ENCODE data around the gene AKR1C2. TPM values are rescaled to one million over a fixed set of nuclear protein-coding genes. Genes with fewer than 3 reads are reported as not detected.
"Not testable (repeated sequence)": the region's sequence is repeated elsewhere in the genome, so short reads cannot be mapped to it uniquely, and the experiment has no call there.

AKR1C2 gene
- total RNA-seq, 2 experiments from 2014 or later, result not detected

- Mint-ChIP-seq H3K27ac (no peak overlapping the region), H3K4me1 (no peaks in the 10 kb centered on the region), H3K9me3 (no peaks in the 10 kb centered on the region), H3K27me3 (no peaks in the 10 kb centered on the region), H3K4me3 (no peak overlapping the region), H3K36me3 (no peaks in the 10 kb centered on the region)
- POLR2A ChIA-PET, result no interaction called here
- DNase-seq (no peak), ATAC-seq (ENCODE audit: low read depth) (no peak)
Measured at GRCh38 chr10:4990217-4990616, 13.4 kb downstream of the AKR1C2 start.

- not testable (repeated sequence) for H3K27ac Mint-ChIP-seq; ATAC-seq (ENCODE audit: low read depth)
Measured at GRCh38 chr10:4988000-4988641, 15.5 kb downstream of the AKR1C2 start.

DNA sequence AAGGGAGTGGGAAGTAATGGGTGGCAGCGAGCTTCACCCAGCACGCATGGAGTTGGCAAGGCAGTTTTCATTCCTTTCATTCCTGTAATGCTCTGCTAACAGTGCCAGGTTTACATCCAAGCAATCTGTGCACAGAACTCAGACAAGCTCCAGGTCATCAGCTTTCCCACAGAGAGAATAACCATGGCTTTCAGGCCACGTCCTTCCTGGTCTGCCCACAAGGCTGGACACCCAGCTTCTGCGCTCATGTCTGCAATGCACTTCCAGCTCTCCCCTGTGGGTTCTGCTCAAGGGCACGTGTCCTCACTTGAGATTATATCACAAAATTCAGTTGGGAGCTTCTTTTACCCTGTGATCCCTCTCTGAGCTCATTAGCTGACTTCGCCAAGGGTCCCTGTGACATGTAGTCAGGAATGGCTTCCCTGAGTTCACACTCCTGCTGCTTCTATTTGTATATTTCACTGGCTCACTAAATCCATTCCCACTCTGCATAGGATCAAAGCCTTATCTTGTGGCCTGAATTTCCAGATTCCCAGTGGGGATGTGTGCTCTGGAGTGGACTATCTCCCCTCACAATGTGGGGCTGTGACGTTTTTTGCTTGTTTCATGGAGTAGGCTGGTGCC is 18.6 kb downstream of the AKR1C2 start:
- no peak for ATAC-seq (ENCODE audit: low read depth)
- POLR2A ChIA-PET, result no interaction called here
- Mint-ChIP-seq H3K9me3 (no peaks in the 10 kb centered on the region), H3K36me3 (no peaks in the 10 kb centered on the region), H3K27ac (no peak overlapping the region), H3K4me3 (no peak overlapping the region), H3K4me1 (peaks cover 3% of the 10 kb centered on the region), H3K27me3 (peaks cover 2% of the 10 kb centered on the region)
- DNase-seq, result no peak

More at GRCh38 chr10:4988000-4988641, 15.5 kb downstream of the AKR1C2 start:
- H3K27me3 Mint-ChIP-seq, H3K4me1 Mint-ChIP-seq, H3K9me3 Mint-ChIP-seq, H3K36me3 Mint-ChIP-seq, DNase-seq, H3K4me3 Mint-ChIP-seq, POLR2A ChIA-PET: not testable (repeated sequence)

DNA sequence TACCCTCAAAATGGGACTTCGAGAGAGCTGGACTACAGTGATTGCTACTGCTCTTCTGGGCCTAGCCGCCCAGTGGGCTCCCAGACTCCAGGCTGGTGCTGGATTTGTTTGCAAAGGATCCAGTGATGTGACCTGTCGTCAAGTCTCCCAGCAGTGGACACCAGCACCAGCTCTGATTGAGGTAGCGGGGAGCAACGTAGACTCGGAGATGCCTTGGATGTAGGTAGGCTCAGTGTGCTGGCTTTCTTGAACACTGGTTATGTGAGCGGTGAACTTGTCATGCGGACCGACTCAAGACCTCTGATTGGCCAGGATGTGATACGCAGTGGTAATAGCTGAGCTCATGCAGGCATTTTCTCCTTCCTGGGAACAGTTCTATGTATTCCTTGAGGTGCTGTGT is 19.4 kb downstream of the AKR1C2 start:
- POLR2A ChIA-PET, result no interaction called here
- ATAC-seq (ENCODE audit: low read depth) (no peak), DNase-seq (no peak)
- Mint-ChIP-seq H3K9me3 (no peaks in the 10 kb centered on the region), H3K4me3 (no peak overlapping the region), H3K36me3 (no peaks in the 10 kb centered on the region), H3K4me1 (peaks cover 3% of the 10 kb centered on the region), H3K27ac (no peak overlapping the region), H3K27me3 (peaks cover 2% of the 10 kb centered on the region)

DNA sequence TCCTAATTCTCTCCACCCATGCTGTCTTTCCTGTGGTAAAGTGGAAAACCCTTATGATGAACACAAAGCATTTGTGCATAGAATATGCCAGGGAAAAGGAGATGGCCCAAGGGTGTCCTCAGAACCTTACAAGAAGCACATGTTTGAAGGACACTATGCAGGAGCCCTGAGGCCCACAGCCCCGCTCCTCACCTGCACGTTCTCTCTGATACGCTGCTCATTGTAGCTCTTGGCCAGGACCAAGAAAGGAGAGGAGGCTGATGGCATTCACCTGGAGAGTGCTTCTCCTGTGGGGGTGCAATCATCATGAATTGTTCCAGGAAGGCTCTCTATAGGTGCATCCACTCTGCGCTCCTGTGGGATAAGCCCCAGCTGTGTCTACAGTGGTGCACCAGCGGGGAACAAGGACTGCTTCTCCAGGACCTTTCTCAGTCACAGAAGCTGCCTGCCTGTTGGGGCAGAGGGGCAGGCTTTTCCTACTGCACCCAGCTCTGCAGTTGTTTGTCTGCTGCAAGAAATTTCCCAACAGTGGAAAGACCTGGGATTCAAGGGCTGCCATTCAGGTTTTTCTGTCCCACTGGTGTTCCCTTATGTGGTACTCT is 19.9 kb downstream of the AKR1C2 start:
- Mint-ChIP-seq H3K4me1 (peaks cover 3% of the 10 kb centered on the region), H3K4me3 (no peak overlapping the region), H3K36me3 (no peaks in the 10 kb centered on the region), H3K9me3 (no peaks in the 10 kb centered on the region), H3K27me3 (peaks cover 2% of the 10 kb centered on the region), H3K27ac (no peak overlapping the region)
- DNase-seq (no peak), ATAC-seq (ENCODE audit: low read depth) (no peak)
- POLR2A ChIA-PET, result no interaction called here

- Mint-ChIP-seq H3K9me3 (no peaks in the 10 kb centered on the region), H3K4me1 (peaks cover 3% of the 10 kb centered on the region), H3K4me3 (no peak overlapping the region), H3K27ac (no peak overlapping the region), H3K27me3 (peaks cover 2% of the 10 kb centered on the region), H3K36me3 (no peaks in the 10 kb centered on the region)
- DNase-seq, result no peak
- ATAC-seq (ENCODE audit: low read depth), result no peak
- POLR2A ChIA-PET, result no interaction called here
Measured at GRCh38 chr10:4982764-4983226, 20.9 kb downstream of the AKR1C2 start.

- no peak for DNase-seq
- no peaks in the 10 kb centered on the region for H3K9me3 Mint-ChIP-seq
- POLR2A ChIA-PET, result no interaction called here
- ATAC-seq (ENCODE audit: low read depth), result no peak
- no peak overlapping the region for H3K4me3 Mint-ChIP-seq
- no peaks in the 10 kb centered on the region for H3K36me3 Mint-ChIP-seq
- H3K27me3 Mint-ChIP-seq, result peaks cover 2% of the 10 kb centered on the region
- peak overlapping the region; percentile 5 for H3K27ac Mint-ChIP-seq
- H3K4me1 Mint-ChIP-seq, result peaks cover 3% of the 10 kb centered on the region
Measured at GRCh38 chr10:4981722-4982471, 21.8 kb downstream of the AKR1C2 start.

- no peak for DNase-seq
- H3K27me3 Mint-ChIP-seq, result peaks cover 2% of the 10 kb centered on the region
- no peak for ATAC-seq (ENCODE audit: low read depth)
- POLR2A ChIA-PET, result no interaction called here
- H3K27ac Mint-ChIP-seq, result no peak overlapping the region
- no peaks in the 10 kb centered on the region for H3K36me3 Mint-ChIP-seq
- no peaks in the 10 kb centered on the region for H3K9me3 Mint-ChIP-seq
- peaks cover 3% of the 10 kb centered on the region for H3K4me1 Mint-ChIP-seq
- H3K4me3 Mint-ChIP-seq, result no peak overlapping the region
Measured at GRCh38 chr10:4980793-4981192, 22.9 kb downstream of the AKR1C2 start.

DNA sequence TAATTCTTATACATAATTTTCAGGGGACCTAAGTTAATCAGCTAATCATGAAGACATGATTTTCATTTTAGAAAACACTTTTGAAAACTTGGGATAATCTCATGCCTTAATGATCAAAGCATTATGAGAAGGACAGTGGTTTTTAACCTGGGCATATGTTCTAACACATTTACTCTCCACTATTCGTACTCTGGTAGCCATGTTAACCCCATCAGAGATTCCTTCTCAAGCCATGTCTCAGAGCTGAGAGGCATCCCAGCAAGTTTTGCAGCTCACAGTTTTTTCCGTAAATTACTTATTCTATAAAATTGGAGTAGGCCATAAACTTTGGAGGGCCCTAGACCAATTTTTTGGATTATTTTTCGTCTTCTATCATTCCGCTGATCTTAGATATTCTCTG is 24.8 kb downstream of the AKR1C2 start:
- no peak overlapping the region for H3K4me3 Mint-ChIP-seq
- H3K27me3 Mint-ChIP-seq, result no peaks in the 10 kb centered on the region
- DNase-seq (no peak), ATAC-seq (ENCODE audit: low read depth) (no peak)
- H3K27ac Mint-ChIP-seq, result no peak overlapping the region
- H3K36me3 Mint-ChIP-seq, result no peaks in the 10 kb centered on the region
- POLR2A ChIA-PET, result no interaction called here
- H3K4me1 Mint-ChIP-seq, result peaks cover 3% of the 10 kb centered on the region
- no peaks in the 10 kb centered on the region for H3K9me3 Mint-ChIP-seq

DNA sequence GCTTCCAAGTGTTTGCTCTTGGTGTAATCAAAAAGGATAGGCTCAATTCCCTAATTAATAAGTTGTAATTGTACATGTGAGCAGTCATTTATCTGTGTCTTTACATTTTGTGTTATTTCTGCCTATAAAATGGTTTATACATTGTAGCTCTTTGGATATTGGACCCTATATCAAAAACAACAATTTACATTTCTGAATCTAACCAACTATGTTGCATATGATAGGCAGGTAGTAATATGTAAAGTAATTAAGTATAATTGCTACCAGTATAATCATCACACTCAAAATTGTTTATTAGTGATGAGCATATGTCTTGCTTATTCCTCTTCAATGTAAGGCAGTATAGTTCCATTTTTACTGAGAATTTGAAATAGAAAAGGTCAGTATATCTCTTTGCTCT is 26.6 kb downstream of the AKR1C2 start:
- Mint-ChIP-seq H3K4me3 (no peak overlapping the region), H3K4me1 (peaks cover 3% of the 10 kb centered on the region), H3K36me3 (no peaks in the 10 kb centered on the region), H3K27me3 (no peaks in the 10 kb centered on the region), H3K9me3 (no peaks in the 10 kb centered on the region), H3K27ac (no peak overlapping the region)
- no peak for ATAC-seq (ENCODE audit: low read depth)
- POLR2A ChIA-PET, result no interaction called here
- no peak for DNase-seq

GRCh38 chr10:4974400-4974799 is 29.3 kb downstream of the AKR1C2 start:
- H3K4me1 Mint-ChIP-seq; DNase-seq; H3K27me3 Mint-ChIP-seq; H3K36me3 Mint-ChIP-seq; H3K27ac Mint-ChIP-seq; ATAC-seq (ENCODE audit: low read depth); H3K9me3 Mint-ChIP-seq; H3K4me3 Mint-ChIP-seq; POLR2A ChIA-PET: not testable (repeated sequence)

DNA sequence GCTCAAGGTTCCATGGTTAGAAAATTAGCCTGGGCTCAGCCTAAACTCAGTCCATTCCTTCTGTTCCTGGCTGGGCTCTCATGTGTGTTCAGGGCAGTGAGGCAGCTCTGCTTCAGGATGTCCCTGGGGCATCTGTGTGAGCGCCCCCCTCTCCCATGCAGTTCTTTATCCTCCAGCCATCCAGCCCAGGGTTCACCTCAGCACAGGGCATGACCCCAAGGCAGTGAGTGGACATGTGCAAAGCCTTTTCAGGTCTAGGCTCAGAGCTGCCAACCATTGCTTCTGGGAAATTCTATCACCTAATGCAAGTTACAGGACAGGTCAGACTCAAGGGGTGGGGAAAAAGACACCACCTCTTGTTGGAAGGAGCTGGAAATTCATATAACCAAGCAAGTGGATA is 30.4 kb downstream of the AKR1C2 start:
- H3K27me3 Mint-ChIP-seq, POLR2A ChIA-PET: not testable (repeated sequence)

DNA sequence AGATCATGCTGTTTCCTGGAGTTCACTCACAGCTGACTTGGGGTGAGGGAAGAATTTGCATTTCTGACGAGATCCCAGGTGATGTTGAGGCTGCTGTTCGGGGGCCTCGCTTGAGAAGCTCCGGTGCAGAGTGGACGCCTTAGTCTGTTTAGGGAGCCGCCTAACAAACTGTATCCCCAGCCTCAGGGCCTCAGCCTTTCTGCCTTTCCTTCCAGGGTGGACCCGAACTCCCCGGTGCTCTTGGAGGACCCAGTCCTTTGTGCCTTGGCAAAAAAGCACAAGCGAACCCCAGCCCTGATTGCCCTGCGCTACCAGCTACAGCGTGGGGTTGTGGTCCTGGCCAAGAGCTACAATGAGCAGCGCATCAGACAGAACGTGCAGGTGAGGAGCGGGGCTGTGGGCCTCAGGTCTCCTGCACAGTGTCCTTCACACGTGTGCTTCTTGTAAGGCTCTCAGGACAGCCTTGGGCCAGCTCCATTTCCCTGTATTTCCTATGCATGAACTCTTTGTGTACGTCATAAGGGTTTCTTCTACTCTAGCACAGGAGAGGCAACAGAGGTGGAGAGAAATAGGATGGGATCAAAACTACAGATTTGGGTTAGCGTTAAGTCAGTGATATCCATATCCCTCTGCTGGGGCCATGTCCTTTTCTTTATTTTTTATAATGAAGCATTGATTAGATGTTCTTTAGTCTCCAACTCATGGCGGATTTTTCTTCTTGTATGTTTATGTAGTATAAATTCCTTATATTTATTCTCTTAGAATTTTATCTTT is 31.1 kb downstream of the AKR1C2 start:
- H3K27ac Mint-ChIP-seq; H3K27me3 Mint-ChIP-seq; H3K36me3 Mint-ChIP-seq; DNase-seq; H3K4me3 Mint-ChIP-seq; POLR2A ChIA-PET; H3K9me3 Mint-ChIP-seq; ATAC-seq (ENCODE audit: low read depth); H3K4me1 Mint-ChIP-seq: not testable (repeated sequence)

More for the DNA sequence above, 30.4 kb downstream of the AKR1C2 start:
- not testable (repeated sequence) for ATAC-seq (ENCODE audit: low read depth); H3K36me3 Mint-ChIP-seq; H3K4me1 Mint-ChIP-seq; H3K4me3 Mint-ChIP-seq; DNase-seq; H3K9me3 Mint-ChIP-seq; H3K27ac Mint-ChIP-seq
